ENCODE results near the gene GBP2.

Gene GBP2

DNA sequence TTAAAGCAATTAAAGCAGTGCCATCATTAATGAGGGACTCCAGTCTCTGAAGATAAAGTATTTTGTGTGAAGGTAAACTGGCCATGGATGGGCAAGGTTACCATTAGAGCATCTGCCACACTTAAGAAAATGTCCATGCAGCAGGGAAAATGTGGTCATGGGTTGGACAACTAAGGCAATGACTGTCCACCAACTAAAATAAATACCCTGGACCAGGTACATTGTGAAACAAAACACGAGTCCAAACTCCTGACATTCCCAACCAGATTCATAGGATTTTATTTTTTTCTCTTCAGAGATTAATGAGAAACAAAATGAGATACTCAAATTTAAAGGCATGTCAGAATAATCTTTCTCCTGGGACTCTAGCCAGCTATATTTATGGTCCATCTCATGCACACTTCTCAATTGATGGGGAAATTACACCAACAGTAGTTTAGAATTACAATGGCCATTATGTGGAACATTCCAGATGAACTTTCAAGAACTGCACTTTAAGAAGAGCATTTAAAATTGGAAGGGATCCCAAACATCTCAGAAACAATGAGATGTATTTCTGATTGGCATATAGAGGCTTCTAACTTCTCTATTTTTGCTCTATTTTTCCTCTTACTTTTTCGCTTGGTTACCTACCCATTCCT, 41.8 kb upstream of the GBP2 start:
- TF ChIP-seq, protein P1, sequence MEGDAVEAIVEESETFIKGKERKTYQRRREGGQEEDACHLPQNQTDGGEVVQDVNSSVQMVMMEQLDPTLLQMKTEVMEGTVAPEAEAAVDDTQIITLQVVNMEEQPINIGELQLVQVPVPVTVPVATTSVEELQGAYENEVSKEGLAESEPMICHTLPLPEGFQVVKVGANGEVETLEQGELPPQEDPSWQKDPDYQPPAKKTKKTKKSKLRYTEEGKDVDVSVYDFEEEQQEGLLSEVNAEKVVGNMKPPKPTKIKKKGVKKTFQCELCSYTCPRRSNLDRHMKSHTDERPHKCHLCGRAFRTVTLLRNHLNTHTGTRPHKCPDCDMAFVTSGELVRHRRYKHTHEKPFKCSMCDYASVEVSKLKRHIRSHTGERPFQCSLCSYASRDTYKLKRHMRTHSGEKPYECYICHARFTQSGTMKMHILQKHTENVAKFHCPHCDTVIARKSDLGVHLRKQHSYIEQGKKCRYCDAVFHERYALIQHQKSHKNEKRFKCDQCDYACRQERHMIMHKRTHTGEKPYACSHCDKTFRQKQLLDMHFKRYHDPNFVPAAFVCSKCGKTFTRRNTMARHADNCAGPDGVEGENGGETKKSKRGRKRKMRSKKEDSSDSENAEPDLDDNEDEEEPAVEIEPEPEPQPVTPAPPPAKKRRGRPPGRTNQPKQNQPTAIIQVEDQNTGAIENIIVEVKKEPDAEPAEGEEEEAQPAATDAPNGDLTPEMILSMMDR (conservative IDR thresholded peaks at IDR 0.05), result no peak
- H3K27ac ChIP-seq, result peak overlapping the region; percentile 72

DNA sequence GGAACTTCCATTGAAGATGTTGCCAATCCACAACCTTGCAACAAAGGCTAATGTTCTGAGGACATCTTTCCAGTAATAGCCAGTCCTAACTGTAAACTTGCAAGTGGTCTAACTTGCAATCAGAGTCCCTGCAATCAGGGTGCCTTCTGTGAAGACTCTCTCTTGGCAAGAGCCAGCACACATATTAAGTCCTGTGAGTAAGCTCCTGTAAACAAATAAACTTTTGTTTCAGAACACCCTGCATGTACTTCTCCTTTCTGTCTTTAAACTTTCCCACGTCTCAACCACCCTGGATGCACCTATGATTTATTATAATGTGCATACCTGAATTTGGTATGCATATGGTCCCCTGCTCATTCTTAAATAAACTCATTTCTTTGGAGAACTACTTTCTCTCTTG, 40.8 kb upstream of the GBP2 start:
- H3K27ac ChIP-seq, result peak overlapping the region; percentile 18; the same call in 1 of the 2 replicates
- TF ChIP-seq, protein P1 (conservative IDR thresholded peaks at IDR 0.05), result no peak

DNA sequence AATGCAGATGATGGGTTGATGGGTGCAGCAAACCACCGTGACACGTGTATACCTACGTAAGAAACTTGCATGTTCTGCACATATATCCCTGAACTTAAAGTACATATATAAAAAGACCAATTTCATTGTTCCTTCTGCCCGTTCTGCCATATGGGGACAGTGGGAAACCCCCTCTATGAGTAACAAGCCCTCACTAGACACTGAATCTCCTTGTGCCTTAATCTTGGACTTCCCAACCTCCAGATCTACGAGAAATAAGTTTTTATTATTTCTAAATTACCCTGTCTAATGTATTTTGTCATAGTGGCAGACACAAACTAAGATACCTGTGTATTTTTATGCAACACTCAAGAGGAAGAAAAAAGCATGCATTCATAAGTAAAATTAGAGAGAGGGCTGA, 39.9 kb upstream of the GBP2 start:
- no peak overlapping the region for H3K27ac ChIP-seq
- TF ChIP-seq, protein P1 (conservative IDR thresholded peaks at IDR 0.05), result no peak

DNA sequence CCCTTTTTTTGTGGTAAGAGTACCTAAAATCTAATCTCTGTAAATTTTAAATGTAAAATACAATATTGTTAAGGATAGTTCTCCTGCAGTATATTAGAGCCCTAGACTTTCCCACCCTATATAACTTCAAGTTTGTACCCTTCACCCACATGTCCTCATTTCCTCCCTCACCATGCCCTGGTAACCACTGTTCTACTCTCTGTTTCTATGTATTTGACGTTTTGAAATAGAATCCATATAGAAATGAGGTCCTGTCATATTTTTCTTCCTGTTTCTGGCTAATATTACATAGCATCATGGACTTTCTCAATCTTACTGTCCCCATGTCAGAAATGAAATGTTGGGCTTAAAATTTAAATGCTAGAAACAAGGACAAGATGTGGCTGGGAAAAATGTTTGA, 25.1 kb upstream of the GBP2 start:
- TF ChIP-seq, protein P1 (conservative IDR thresholded peaks at IDR 0.05), result no peak

DNA sequence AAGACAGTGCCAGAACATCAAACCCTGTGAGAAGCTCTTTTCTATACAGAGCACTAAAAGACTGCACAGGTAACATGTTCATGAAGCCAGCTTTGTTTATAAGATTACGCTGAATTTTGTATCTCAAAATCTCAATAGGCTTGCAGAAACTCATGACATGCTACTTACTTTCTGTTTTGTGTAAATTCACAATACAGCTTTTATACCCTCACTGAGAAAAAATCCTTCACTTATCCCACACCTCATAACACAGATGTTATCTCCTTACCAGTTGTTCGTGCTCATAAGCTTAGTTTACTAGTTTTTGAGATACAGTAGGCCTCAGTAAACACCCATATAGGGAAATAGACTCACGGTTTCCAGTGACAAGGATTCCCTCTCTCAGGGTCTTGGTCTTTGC, 24.1 kb upstream of the GBP2 start:
- no peak overlapping the region for H3K27ac ChIP-seq
- TF ChIP-seq, protein P1 (conservative IDR thresholded peaks at IDR 0.05), result no peak

More for the DNA sequence above, 25.1 kb upstream of the GBP2 start:
- H3K27ac ChIP-seq, result no peak overlapping the region

DNA sequence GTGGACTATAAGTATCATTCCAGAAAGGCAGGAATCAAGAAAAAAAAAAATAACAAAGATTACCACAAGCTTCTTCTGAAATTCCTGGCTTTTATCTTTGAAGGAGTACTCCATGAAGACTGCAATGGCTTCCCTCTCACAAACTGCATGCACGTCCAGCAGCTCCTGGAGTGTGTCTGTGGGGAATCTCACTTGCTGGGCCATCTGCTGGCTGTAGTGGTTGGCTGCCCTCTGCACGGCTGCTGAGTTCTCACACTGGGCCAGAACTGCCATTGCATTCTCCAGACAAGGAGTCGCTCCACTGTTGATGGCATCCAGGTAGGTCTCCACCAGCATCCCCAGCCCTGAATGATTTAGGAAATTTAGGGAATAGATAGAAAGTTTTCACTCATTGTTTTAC, 23.3 kb upstream of the GBP2 start:
- no peak overlapping the region for H3K27ac ChIP-seq
- TF ChIP-seq, protein P1 (conservative IDR thresholded peaks at IDR 0.05), result peak; percentile 57

DNA sequence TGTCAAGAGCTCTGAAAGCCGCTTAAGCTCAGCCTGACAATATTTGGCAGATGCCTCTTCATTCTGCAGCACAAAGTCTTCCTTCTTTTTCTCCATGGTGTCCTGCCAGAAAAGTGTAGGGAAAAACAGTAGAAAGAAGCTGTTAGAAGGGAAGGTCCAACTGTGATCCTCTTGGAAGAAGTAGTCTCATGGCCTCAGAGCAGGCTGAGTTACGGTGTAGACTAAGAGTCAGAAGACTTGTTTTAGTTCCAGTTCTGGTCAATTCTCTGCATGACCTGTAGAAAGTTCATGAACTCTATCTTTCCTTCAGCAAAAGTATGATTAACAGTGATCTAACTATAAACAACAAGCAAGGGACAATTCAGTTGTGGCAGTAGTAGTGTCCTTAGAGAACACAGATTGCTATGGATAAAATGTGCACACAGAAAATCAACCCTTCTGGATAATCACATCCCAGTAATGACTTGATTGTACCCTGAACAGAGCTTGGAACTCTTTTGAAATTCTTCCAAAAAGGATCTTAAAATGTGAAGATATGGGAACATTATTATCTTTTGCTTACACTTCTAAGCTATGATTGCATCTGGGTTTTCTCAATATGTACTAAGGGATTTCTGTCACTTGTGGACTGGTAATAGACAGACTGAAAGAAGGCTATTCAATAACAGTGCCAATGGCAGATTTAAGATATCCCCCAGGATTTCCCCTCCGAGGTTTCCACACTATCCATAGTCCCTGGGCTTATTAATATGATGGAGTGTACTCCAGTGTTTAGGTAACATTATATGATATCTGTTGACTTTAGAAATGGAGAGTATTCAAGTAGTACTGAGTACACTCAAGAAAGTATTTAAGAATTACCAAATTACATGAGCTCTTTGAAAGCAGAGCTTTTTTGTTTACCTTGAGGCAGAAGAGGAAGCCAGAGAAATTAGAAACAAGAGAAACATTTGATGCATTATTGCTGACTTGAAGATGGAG, 22.1 kb upstream of the GBP2 start:
- H3K27ac ChIP-seq, result no peak overlapping the region
- TF ChIP-seq, protein P1 (conservative IDR thresholded peaks at IDR 0.05), result no peak
